HG02798 (cell line): ENCODE data around the gene SPRY1.

ENCODE experiments used
- ATAC-seq: cut with Tn5 transposase; IDR thresholded peaks from one replicate; pipeline ENCODE4 v1.9.1; 2021; ENCODE audit warnings: mild to moderate bottlenecking; ENCODE audit not compliant: unreplicated experiment, poor library complexity

The SPRY1 gene

GRCh38 chr4:123378794-123379193 lies 17.8 kb upstream of the SPRY1 start:
- no peak for ATAC-seq

- no peak for ATAC-seq
Measured at GRCh38 chr4:123379392-123379791, 17.2 kb upstream of the SPRY1 start.

- peak; percentile 82 for ATAC-seq
Measured at GRCh38 chr4:123380728-123381716, 15.6 kb upstream of the SPRY1 start.

GRCh38 chr4:123381996-123382395 lies 14.6 kb upstream of the SPRY1 start:
- ATAC-seq = no peak

GRCh38 chr4:123383566-123383965 lies 13.0 kb upstream of the SPRY1 start:
- ATAC-seq = no peak

GRCh38 chr4:123386609-123387008 lies 10.0 kb upstream of the SPRY1 start:
- no peak for ATAC-seq

- peak; percentile 48 for ATAC-seq
Measured at GRCh38 chr4:123390846-123391456, 5.6 kb upstream of the SPRY1 start.

GRCh38 chr4:123393721-123394120 lies 2.9 kb upstream of the SPRY1 start:
- no peak for ATAC-seq

- peak; percentile 12 for ATAC-seq
Measured at GRCh38 chr4:123397144-123398065, 810 bp downstream of the SPRY1 start.

GRCh38 chr4:123398066-123398852 lies 1.7 kb downstream of the SPRY1 start:
- peak; percentile 75 for ATAC-seq

GRCh38 chr4:123398853-123399626 lies 2.4 kb downstream of the SPRY1 start:
- peak; percentile 9 for ATAC-seq

- ATAC-seq = no peak
Measured at GRCh38 chr4:123399627-123400358, 3.2 kb downstream of the SPRY1 start.

GRCh38 chr4:123401271-123402120 lies 4.9 kb downstream of the SPRY1 start:
- ATAC-seq = no peak

GRCh38 chr4:123402121-123402465 lies 5.5 kb downstream of the SPRY1 start:
- no peak for ATAC-seq

- no peak for ATAC-seq
Measured at GRCh38 chr4:123403080-123403604, 6.5 kb downstream of the SPRY1 start.

GRCh38 chr4:123404533-123404932 lies 7.9 kb downstream of the SPRY1 start:
- ATAC-seq = no peak

GRCh38 chr4:123405267-123405865 lies 8.8 kb downstream of the SPRY1 start:
- ATAC-seq = no peak
